Spleen (tissue), 11 donors: ENCODE measurements around the gene RPL27A. TPM values are rescaled to one million over a fixed set of nuclear protein-coding genes. Genes with fewer than 3 reads are reported as not detected.

ENCODE experiments used
- DNase-seq: peaks from one replicate; pipeline ENCODE4 v3.0.0-alpha.2; 2020
- H3K27ac ChIP-seq, 8 donors: fragments of 200-600 bp; sonication (generic) in 7 of 8; 1 replicate in 4 of 8; 2 replicates in 4 of 8; pipeline versions ENCODE4 v1.5.0 to v1.8.0; 2016 to 2021; ENCODE audit warnings: inconsistent platforms in 4 of 8, mild to moderate bottlenecking in 4 of 8, moderate library complexity in 1 of 8
- H3K27me3 ChIP-seq, 7 donors: fragments of 200-600 bp; sonication (generic) in 6 of 7; replicated peaks in 1 of 7; 1 replicate in 4 of 7; 2 replicates in 3 of 7; pipeline versions ENCODE4 v1.5.0 to v1.8.0; 2016 to 2021; ENCODE audit warnings: inconsistent platforms in 3 of 7, mild to moderate bottlenecking in 1 of 7
- H3K36me3 ChIP-seq, 6 donors: fragments of 200-600 bp; sonication (generic) in 5 of 6; 1 replicate in 4 of 6; 2 replicates in 2 of 6; pipeline versions ENCODE4 v1.5.0 to v1.8.0; 2016 to 2021; ENCODE audit warnings: inconsistent platforms in 2 of 6
- H3K4me1 ChIP-seq, 6 donors: fragments of 200-600 bp; sonication (generic) in 5 of 6; 1 replicate in 3 of 6; 2 replicates in 3 of 6; pipeline versions ENCODE4 v1.5.0 to v1.8.0; 2016 to 2021; ENCODE audit warnings: inconsistent platforms in 3 of 6
- H3K4me3 ChIP-seq, 8 donors: fragments of 200-600 bp; sonication (generic) in 7 of 8; 1 replicate in 4 of 8; 2 replicates in 4 of 8; pipeline versions ENCODE4 v1.5.0 to v1.8.0; 2016 to 2021; ENCODE audit warnings: inconsistent platforms in 4 of 8, mild to moderate bottlenecking in 4 of 8, moderate library complexity in 2 of 8
- H3K9me3 ChIP-seq, 8 donors: fragments of 200-600 bp; sonication (generic) in 7 of 8; 1 replicate in 4 of 8; 2 replicates in 4 of 8; pipeline versions ENCODE4 v1.5.0 to v1.8.0; 2016 to 2021; ENCODE audit warnings: inconsistent platforms in 4 of 8
- POLR2A ChIP-seq, 3 donors: fragments of 450-650 bp; IDR thresholded peaks; one replicate each; pipeline ENCODE4 v1.5.1; 2017; ENCODE audit warnings: antibody characterized with exemption in 3 of 3, mild to moderate bottlenecking in 1 of 3
- POLR2AphosphoS5 ChIP-seq, 3 donors: sonication (generic); formaldehyde crosslinking; IDR thresholded peaks; one replicate each; pipeline ENCODE4 v1.5.1; 2017; ENCODE audit warnings: antibody characterized with exemption in 3 of 3
- WGBS, 5 donors: extraction: QIAGEN DNeasy Blood & Tissue Kit in 3 of 5; methylation state at CpG; one replicate each; pipeline versions ENCODE4 v1.1.5 to v1.1.7; 2013 to 2018; 5-methylcytosine and 5-hydroxymethylcytosine counted together
- intact Hi-C: fragments of 100-400 bp; cut with DNase I; formaldehyde crosslinking; loops from one replicate; pipeline ENCODE4 v1.15.0; 2023; ENCODE audit warnings: low total_unique reads
- polyA plus RNA-seq, 3 donors: library from polyadenylated mRNA; stranded (reverse); fragments of 200-250 nt; gene quantifications; one replicate each; pipeline ENCODE4 v1.2.1, GENCODE V29; 2013
- total RNA-seq, 7 donors: library from RNA; depleted of rRNA in 3 of 7; stranded (reverse); fragments of >200 nt in 3 of 7; fragmentation: NEBNext Ultra II Directional in 4 of 7; extraction: Animal tissue kit (Norgen Biotek cat#: 25700) in 4 of 7; gene quantifications; one replicate each; pipeline versions ENCODE4 v1.1.0 to v1.2.1, GENCODE V29; 2016 to 2021
- TF ChIP-seq, protein P1 (sequence below), 11 experiments: fragments of 200-600 bp in 7 of 11; fragments of 450-650 bp in 4 of 11; sonication (generic) in 4 of 11; IDR thresholded peaks in 8 of 11; conservative IDR thresholded peaks in 3 of 11; 1 replicate in 7 of 11; 2 replicates in 4 of 11; pipeline versions ENCODE4 v1.4.0 to v1.8.0; 2016 to 2021; ENCODE audit warnings: antibody characterized with exemption in 11 of 11, inconsistent platforms in 4 of 11, mild to moderate bottlenecking in 1 of 11
- donor health status: healthy with polysubstance abuse.
- donor health status: DM: no; HTN: no; CAD: no; lungs with moderate emphysema.
- donor health status: DM: no; HTN: no; CAD: no.
- donor health status: Bipolar disorder and iron deficiency.
- donor health status: healthy.
- donor health status: DM: no; HTN: no; CAD: no.
- donor health status: DM: yes; HTN: yes; CAD: no.

RPL27A gene
- total and polyA plus RNA-seq, 10 donors = 845 to 8,152 (median 1,390) TPM

DNA sequence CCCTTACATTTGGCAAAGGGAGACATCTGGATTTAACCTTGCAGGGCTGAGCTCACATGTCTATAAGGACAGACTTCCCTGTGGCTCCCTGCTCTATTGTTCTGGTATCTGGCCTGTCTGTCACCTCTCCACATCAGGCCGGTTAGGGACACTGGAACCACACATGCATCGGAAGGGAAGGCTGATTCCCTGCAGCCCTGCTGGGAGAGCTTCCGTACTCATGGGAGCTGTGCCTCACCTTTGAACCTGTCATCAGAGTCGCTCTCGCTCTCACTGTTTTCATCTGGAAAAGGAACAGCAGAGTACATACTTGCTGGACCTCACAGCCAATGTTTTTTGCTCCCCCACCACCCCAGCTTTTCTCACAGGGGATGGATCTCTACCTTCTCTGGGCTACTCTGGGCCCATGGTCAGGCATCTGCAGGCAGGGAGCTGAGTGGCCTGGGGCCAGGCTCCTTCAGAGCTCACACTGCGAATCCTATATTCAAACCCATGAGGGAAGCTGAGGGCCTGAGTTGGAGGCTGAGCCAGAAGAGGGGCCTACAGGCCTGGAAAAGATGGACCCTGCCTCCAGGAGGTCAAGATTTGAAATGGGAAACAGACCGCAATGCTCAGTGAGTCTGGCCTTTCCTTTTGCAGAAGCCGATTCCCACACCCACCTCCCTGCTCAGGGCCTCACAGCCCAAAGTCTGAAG lies 31.3 kb downstream of the RPL27A start:
- Histone ChIP-seq H3K27me3 (no peaks in the 10 kb centered on the region), H3K4me3 (no peak overlapping the region), H3K9me3 (no peaks in the 10 kb centered on the region), H3K4me1 (peaks cover 9 to 54% (median 36%) of the 10 kb centered on the region in 6 donors), H3K36me3 (peaks cover 0 to 76% (median 6%) of the 10 kb centered on the region in 6 donors), H3K27ac (peak overlapping the region in 4 of 8 donors; percentile 6 to 68 (median 46))
- no peak for DNase-seq
- intact Hi-C loops = no loop called here
- WGBS, 5 donors = 81 to 92% (median 86%) methylated on average over 7 to 8 of the region's 8 CpGs
- no peak for TF ChIP-seq POLR2AphosphoS5 (IDR thresholded peaks at IDR 0.05)
- TF ChIP-seq, protein P1, sequence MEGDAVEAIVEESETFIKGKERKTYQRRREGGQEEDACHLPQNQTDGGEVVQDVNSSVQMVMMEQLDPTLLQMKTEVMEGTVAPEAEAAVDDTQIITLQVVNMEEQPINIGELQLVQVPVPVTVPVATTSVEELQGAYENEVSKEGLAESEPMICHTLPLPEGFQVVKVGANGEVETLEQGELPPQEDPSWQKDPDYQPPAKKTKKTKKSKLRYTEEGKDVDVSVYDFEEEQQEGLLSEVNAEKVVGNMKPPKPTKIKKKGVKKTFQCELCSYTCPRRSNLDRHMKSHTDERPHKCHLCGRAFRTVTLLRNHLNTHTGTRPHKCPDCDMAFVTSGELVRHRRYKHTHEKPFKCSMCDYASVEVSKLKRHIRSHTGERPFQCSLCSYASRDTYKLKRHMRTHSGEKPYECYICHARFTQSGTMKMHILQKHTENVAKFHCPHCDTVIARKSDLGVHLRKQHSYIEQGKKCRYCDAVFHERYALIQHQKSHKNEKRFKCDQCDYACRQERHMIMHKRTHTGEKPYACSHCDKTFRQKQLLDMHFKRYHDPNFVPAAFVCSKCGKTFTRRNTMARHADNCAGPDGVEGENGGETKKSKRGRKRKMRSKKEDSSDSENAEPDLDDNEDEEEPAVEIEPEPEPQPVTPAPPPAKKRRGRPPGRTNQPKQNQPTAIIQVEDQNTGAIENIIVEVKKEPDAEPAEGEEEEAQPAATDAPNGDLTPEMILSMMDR (IDR thresholded peaks at IDR 0.05 in 8 of 11, conservative IDR thresholded peaks at IDR 0.05 in 3 of 11) = no peak
- TF ChIP-seq POLR2A (IDR thresholded peaks at IDR 0.05) = no peak

- WGBS, 5 donors = 54 to 69% (median 60%) methylated on average over 4 of the region's 4 CpGs
- no peak overlapping the region for H3K4me3 ChIP-seq
- no peaks in the 10 kb centered on the region for H3K27me3 ChIP-seq
- peaks cover 11 to 58% (median 42%) of the 10 kb centered on the region in 6 donors for H3K4me1 ChIP-seq
- H3K27ac ChIP-seq = peak overlapping the region in 5 of 8 donors; percentile 6 to 68 (median 64)
- peaks cover 0 to 75% (median 6%) of the 10 kb centered on the region in 6 donors for H3K36me3 ChIP-seq
- TF ChIP-seq, protein P1 (IDR thresholded peaks at IDR 0.05 in 8 of 11, conservative IDR thresholded peaks at IDR 0.05 in 3 of 11) = no peak
- TF ChIP-seq POLR2AphosphoS5 (IDR thresholded peaks at IDR 0.05) = no peak
- no peak for TF ChIP-seq POLR2A (IDR thresholded peaks at IDR 0.05)
- no peaks in the 10 kb centered on the region for H3K9me3 ChIP-seq
- no peak for DNase-seq
- intact Hi-C loops = no loop called here
Measured at GRCh38 chr11:8714622-8715225, 32.1 kb downstream of the RPL27A start.

GRCh38 chr11:8715501-8715900 lies 32.9 kb downstream of the RPL27A start:
- Histone ChIP-seq H3K4me3 (no peak overlapping the region), H3K9me3 (no peaks in the 10 kb centered on the region), H3K36me3 (peaks cover 0 to 67% (median 6%) of the 10 kb centered on the region in 6 donors), H3K27me3 (no peaks in the 10 kb centered on the region), H3K27ac (peak overlapping the region in 7 of 8 donors; percentile 8 to 68 (median 57)), H3K4me1 (peaks cover 12 to 63% (median 43%) of the 10 kb centered on the region in 6 donors)
- no peak for DNase-seq
- WGBS, 5 donors = 40 to 80% (median 60%) methylated on average over 14 to 15 of the region's 15 CpGs
- intact Hi-C loops = no loop called here
- TF ChIP-seq, protein P1 (IDR thresholded peaks at IDR 0.05 in 8 of 11, conservative IDR thresholded peaks at IDR 0.05 in 3 of 11) = no peak
- TF ChIP-seq POLR2AphosphoS5 (IDR thresholded peaks at IDR 0.05) = peak; percentile 10 to 62 (median 45)

DNA sequence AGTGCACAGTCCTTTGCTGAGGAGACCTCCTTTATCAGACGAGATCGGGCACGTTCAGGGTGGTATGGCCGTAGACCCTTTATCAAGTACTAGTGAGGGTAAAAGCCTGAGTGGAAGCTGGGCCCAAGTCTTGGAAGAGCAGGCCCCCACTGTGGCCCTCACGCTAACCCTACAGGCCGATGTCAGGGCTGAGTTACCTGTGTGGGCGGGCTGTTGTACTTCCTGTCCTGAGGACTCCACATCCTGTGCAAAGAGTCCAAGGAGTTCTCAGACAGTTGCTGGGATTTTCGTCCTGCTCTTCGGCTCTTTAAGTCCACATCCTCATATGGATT lies 34.9 kb downstream of the RPL27A start:
- Histone ChIP-seq H3K9me3 (no peaks in the 10 kb centered on the region), H3K4me1 (peaks cover 20 to 83% (median 53%) of the 10 kb centered on the region in 6 donors), H3K27me3 (no peaks in the 10 kb centered on the region), H3K27ac (peak overlapping the region in 7 of 8 donors; percentile 7 to 83 (median 50)), H3K4me3 (no peak overlapping the region), H3K36me3 (peaks cover 0 to 47% (median 2%) of the 10 kb centered on the region in 6 donors)
- TF ChIP-seq, protein P1 (IDR thresholded peaks at IDR 0.05 in 8 of 11, conservative IDR thresholded peaks at IDR 0.05 in 3 of 11) = no peak
- TF ChIP-seq POLR2A (IDR thresholded peaks at IDR 0.05) = no peak
- TF ChIP-seq POLR2AphosphoS5 (IDR thresholded peaks at IDR 0.05) = no peak
- WGBS, 5 donors = 63 to 75% (median 73%) methylated on average over 8 to 9 of the region's 9 CpGs
- DNase-seq = no peak
- intact Hi-C loops = no loop called here
